Bronchial epithelial cell (primary cell): ENCODE results near the gene ARID5B. TPM values are rescaled to one million over a fixed set of nuclear protein-coding genes. Genes with fewer than 3 reads are reported as not detected.
"Not testable (repeated sequence)": the region's sequence is repeated elsewhere in the genome, so short reads cannot be mapped to it uniquely, and the experiment has no call there.

Source experiments
- DNase-seq: peaks from one replicate; pipeline ENCODE4 v3.0.0-alpha.2; 2010; ENCODE audit warnings: low read depth
- FAIRE-seq: peaks from 2 replicates; lab custom pipeline; 2011; peaks lifted over from hg19 to GRCh38; lab: Jason Lieb, UNC
- H3K27me3 ChIP-seq: 2 replicates; pipeline ENCODE4 v1.5.1; 2011; ENCODE audit warnings: low read length; ENCODE audit not compliant: control insufficient read depth, insufficient read depth
- H3K36me3 ChIP-seq: 2 replicates; pipeline ENCODE4 v1.5.1; 2011; ENCODE audit warnings: low read length; ENCODE audit not compliant: control insufficient read depth, insufficient read depth
- H3K4me3 ChIP-seq: 2 replicates; pipeline ENCODE4 v1.5.1; 2011; ENCODE audit warnings: mild to moderate bottlenecking, low read depth, low read length, control low read depth
- CTCF ChIP-seq: IDR thresholded peaks from 2 replicates; pipeline ENCODE4 v1.5.1; 2011; ENCODE audit warnings: mild to moderate bottlenecking, moderate library complexity, low read length, control low read depth, inconsistent platforms; ENCODE audit not compliant: insufficient read depth, severe bottlenecking
- total RNA-seq: library from RNA; depleted of rRNA; stranded (reverse); fragments of >200 nt; gene quantifications from 2 replicates; pipeline ENCODE4 v1.2.1, GENCODE V29; 2014

ARID5B gene
- total RNA-seq, 1 donor from 2014 or later, result 7.1 TPM

GRCh38 chr10:61974601-61975390 lies 73.3 kb downstream of the ARID5B start:
- H3K27me3 ChIP-seq, result no peaks in the 10 kb centered on the region
- TF ChIP-seq CTCF, result no peak
- DNase-seq (no peak), FAIRE-seq (no peak)
- no peak overlapping the region for H3K4me3 ChIP-seq
- peaks cover 1% of the 10 kb centered on the region for H3K36me3 ChIP-seq

- TF ChIP-seq CTCF, result no peak
- Histone ChIP-seq H3K4me3 (no peak overlapping the region), H3K36me3 (peaks cover 1% of the 10 kb centered on the region), H3K27me3 (no peaks in the 10 kb centered on the region)
- no peak for FAIRE-seq
- peak; percentile 82 for DNase-seq
Measured at GRCh38 chr10:61975391-61975932, 74.0 kb downstream of the ARID5B start.

GRCh38 chr10:61976951-61977721 lies 75.6 kb downstream of the ARID5B start:
- FAIRE-seq, DNase-seq, H3K4me3 ChIP-seq, H3K36me3 ChIP-seq, H3K27me3 ChIP-seq: not testable (repeated sequence)

- no peak for FAIRE-seq
Measured at GRCh38 chr10:61978965-61979364, 77.5 kb downstream of the ARID5B start.

GRCh38 chr10:61981460-61981859 lies 80.0 kb downstream of the ARID5B start:
- Histone ChIP-seq H3K27me3 (no peaks in the 10 kb centered on the region), H3K4me3 (no peak overlapping the region), H3K36me3 (no peaks in the 10 kb centered on the region)
- no peak for FAIRE-seq
- DNase-seq, result peak; percentile 37
- TF ChIP-seq CTCF, result no peak

More at GRCh38 chr10:61978965-61979364, 77.5 kb downstream of the ARID5B start:
- TF ChIP-seq CTCF, result no peak
- peaks cover 1% of the 10 kb centered on the region for H3K36me3 ChIP-seq
- H3K4me3 ChIP-seq, result no peak overlapping the region
- no peak for DNase-seq
- H3K27me3 ChIP-seq, result no peaks in the 10 kb centered on the region

- DNase-seq (no peak), FAIRE-seq (no peak)
- Histone ChIP-seq H3K36me3 (no peaks in the 10 kb centered on the region), H3K4me3 (no peak overlapping the region), H3K27me3 (no peaks in the 10 kb centered on the region)
- TF ChIP-seq CTCF, result no peak
Measured at GRCh38 chr10:61983255-61983654, 81.8 kb downstream of the ARID5B start.
